NCI-H2029 (cell line): ENCODE data around the gene GUCY2D.
A peak's percentile ranks its signal among the peaks of the same experiment; 100 is the strongest.
"Not testable (repeated sequence)": the region's sequence is repeated elsewhere in the genome, so short reads cannot be mapped to it uniquely, and the experiment has no call there.

Experiments used
- DNase-seq: peaks from one replicate; lab custom pipeline; 2025; lab: John Stamatoyannopoulos, UW

Gene GUCY2D

DNA sequence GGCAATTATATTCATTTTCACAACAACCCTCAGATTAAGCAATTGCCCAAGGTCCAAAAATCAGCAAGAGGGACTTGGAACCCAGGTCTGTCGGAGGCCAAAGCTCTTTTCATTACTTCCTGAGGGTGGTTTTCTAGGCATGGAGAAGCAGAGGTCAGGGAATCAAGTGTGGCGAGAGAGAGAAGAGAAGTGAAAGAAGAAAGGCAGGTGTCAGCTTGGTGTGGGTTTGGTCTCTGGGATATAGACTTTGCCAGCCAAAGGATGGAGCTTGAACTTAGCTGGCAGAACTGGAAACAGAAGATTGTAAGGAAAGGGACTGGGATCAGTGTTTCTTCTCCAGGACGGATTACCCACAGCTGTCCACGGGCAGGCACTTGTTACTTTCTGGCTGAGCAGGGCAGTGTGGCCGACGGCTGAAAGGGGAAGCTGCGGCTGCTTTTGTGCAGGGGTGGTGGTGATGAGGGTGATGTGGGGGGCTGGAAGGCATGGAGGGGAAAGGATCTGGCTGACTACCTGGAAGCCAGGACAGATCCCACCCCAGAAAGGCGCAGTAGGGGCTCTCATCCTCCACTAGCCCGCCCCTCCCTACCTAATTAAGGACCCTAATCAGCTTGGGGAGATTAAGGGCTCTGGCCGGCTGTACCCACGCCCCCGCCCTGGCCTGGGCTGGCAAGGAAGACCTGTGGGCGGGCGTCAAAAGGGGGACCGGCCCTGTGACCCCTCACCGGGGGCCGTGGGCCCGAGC lies at the start of gene GUCY2D:
Gene GUCY2D, plus strand, starts transcription at position 640 of the 745 bp plus-strand sequence. CDS start 433 bp downstream, outside the sequence.
- no peak for DNase-seq

DNA sequence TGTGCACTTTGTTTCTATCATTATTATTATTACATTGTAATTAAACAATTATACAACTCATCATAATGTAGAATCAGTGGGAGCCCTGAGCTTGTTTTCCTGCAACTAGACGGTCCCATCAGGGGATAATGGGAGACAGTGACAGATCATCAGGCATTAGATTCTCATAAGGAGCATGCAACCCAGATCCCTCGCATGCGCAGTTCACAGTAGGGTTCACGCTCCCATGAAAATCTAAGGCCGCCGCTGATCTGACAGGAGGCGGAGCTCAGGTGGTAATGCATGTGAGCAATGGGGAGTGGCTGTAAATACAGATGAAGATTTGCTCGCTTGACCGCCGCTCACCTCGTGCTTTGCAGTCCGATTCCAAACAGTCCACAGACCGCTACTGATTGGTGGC lies 49.1 kb upstream of the GUCY2D start:
- DNase-seq = not testable (repeated sequence)

DNA sequence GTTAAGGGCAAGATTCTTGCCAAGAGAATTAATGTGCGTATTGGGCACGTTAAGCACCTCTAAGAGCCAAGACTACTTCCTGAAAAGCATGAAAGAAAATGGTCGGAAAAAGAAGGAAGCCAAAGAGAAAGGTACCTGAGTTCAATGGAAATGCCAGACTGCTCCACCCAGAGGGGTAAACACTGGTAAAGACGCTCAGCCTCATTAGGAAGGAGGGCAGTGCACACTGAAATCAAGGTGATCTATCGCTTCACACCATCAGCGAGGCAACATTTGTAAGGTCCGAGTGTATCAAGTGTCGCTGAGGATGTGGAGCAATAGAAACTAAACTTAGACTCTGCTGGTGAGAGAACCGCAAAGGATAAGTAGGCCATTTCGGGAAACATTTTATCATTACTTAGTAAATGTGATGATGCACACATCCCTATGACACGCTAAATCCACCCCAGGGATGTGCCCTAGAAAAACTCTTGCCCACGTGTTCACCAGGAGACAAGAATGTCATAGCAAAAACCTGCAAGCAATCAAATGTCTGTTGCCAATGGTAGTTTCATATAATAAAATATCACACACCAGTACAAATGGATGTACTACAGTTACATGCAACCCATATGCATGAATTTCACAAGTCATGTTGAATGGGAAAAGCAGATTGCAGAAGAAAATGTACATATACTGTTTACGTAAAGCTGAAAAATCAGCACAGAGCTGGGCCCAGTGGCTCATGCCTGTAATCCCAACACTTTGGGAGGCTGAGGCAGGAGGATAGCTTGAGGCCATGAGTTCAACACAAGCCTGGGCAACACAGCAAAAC lies 46.8 kb upstream of the GUCY2D start:
- no peak for DNase-seq

DNA sequence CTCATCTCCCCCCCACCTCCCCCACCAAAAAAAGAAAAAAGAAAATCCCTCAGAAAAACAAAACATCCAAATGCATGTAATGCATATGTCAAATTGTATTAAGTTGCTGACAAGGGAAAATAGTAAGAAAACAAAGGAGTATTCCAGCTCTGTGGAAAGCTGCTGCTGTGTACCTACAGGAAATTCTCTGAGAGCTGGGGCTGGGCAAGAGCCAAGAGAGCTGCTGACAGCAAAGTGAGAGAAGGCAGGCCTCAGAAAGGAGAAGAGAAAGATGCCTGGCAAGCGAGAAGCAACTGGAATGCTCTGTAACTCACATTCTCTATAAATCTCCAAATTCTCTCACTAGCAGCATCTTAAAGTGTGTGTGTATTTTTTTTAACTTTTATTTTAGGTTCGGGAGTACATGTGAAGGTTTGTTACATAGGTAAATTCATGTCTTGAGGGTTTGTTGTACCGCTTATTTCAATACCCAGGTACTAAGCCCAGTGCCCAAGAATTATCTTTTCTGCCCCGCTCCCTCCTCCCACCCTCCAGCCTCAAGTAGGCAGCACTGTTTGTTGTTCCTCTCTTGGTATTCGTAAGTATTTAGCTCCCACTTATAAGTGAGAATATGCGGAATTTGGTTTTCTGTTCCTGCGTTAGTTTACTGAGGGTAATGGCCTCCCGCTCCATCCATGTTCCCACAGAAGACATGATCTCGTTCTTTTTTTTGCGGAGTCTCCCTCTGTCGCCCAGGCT lies 46.0 kb upstream of the GUCY2D start:
- no peak for DNase-seq

DNA sequence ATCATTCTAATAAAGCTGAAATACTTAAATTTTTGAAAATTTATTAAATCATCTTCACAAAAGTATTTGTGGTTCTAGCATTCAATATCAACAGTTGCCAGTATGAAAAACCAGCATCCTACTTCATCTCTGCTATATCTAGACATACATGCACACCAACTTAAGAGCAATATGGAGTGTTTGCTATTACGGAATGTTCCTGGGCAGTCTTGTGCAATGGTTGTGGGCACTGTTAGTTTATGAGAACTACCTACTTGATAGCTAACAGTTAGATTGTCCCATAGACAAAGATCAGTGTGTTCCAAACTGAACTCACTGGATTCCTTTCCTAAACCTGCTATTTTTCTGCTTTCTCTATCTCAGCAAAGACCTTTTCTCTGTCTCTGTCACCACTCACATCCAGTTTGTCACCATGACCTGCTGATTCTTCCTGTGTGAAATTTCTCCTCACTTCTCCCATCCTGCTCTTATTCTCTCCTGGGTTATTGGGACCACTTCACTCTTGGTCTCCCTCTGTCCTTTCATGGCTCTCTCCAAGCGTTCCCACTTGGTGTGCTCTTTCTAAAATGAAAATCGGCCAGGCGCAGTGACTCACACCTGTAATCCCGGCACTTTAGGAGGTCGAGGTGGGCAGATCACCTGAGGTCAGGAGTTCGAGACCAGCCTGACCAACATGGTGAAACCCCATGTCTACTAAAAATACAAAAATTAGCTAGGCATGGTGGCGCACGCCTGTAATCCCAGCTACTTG lies 42.7 kb upstream of the GUCY2D start:
- no peak for DNase-seq

DNA sequence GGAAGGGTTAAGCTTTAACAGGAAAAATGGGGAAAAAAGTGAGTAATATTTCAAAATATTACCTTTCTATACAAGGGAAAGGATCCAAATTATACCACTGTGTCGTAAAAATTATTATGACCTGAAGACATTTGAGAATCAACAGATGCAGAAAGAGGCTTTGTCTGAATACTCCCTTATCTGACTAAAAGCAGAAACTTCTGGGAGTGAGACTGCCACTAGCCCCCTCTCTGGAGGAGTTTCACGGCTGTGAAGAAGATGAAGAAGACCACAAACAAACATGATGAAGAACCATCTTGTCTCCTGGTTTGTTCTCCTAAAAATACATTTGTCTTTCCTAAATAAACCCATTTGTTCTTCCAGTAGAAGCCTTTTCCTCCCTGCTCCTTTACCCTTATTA lies 41.0 kb upstream of the GUCY2D start:
- no peak for DNase-seq

DNA sequence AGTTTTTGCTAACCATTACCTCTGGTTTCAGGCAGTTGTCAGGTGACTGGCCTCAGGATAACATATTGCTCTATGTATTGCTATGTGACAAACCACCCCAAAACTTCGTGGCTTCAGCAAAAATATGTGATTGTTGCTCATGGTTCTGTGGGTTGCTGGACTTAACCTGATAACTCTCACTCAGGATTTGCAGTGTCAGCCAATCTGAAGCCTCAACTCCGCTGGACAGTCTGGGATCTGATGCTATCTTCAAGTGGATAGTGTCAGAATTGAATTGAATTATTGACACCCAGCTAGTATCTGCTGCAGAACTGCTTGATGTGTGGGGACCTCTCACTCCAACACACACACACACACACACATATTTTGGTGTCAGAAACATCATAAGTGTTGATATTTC lies 34.7 kb upstream of the GUCY2D start:
- DNase-seq = no peak

DNA sequence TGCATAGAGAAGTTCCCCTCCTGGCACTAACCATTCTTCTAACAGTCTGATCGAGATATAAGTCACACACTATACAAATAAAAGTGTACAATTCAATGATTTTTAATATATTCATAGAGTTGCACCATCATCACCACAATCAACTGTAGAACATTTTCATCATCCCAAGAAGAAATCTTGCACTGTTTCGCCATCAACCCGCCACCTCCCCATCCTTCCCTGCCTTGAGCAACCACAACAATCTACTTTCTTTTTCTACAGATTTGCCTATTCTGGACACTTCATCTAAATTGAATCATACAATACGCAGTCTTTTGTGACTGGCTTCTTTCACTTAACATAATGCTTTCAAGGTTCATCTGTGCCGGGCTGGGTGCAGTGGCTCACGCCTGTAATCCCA lies 33.0 kb upstream of the GUCY2D start:
- DNase-seq = no peak

DNA sequence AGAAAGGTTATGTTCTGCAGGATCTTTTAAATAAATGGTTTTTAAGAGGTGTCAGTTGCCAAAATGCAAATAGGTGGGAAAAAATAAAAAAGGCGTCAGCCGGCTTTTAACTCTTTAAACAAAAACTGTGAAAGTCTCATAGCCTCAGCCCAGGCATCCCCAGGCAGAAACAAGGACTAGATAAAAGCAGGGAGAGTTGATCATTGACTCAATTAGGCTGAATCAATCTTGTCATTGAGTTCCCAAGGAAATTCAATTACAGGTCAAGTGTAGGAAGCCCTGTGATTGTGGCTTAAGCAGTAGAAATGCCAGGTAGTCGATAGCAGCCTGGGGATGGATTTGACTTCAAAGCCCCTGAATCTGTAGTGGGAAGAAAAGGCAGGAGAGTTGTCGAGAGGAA lies 30.8 kb upstream of the GUCY2D start:
- no peak for DNase-seq

DNA sequence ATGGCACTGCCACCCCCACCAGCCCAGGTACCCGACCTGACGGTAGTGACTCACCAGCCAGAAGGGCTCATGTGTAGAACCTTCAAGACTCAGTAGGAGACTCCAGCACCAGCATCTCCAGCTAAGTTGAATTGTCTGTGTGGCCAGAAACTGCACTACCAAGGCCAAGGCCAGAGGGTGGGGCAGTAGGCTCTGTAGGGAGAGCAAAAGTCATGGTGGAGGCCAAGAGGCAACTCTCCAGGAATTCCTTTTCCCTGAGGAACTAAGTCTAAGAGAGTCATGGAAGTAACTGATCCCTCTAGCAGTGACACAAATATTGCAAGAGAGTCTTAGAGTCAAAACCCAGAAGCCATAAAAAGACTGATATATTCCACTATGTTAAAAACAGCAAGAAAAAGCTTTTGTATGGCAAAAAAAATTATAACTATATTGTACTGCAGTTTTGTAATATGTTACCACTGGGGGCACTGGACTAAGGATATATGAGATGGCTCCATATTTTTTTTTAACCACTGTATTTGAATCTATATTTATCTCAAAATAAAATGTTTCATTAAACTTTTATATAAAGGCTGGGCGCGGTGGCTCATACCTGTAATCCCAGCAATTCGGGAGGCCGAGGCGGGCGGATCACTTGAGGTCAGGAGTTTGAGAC lies 30.2 kb upstream of the GUCY2D start:
- DNase-seq = no peak

DNA sequence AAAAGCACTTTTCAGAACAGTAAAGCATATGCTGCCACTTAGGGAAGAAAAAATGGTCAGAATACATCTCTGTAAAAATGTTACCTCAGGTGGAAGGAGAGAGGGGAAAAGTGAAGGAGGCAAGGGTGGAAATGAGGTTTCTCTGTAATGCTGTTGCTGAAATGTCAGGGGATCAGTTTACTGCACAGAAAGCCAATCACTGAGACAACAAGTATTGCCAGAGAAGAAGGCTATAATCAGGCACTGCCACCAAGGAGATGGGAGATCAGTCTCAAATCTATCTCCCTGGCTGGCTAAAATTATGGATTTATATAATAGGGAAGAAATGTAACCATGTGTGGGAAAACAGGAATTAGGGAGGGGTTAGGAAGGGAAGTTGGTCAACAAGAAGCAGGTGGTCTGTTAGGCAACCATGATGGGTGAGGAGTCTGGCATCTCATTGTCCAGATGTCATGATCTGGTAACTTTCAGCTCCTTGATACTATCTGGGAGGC lies 27.7 kb upstream of the GUCY2D start:
- DNase-seq = no peak

DNA sequence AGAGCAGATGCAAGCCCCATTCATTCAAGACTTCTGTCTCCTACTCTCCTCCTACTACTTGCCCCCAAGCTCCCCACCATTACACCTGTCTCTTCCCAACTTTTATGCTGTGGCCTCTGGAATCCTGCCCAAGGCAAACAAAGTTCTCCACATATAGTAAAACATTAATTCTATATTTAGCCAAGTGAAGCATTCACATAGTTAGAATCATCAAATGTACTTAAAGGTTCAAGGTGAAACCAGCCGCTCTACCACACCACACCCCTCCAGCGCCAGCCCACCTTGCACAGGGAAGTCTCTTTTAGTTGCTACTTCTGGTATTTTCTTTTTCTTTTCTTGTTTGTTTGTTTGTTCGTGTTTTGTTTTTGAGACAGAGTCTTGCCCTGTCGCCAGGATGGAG lies 25.4 kb upstream of the GUCY2D start:
- no peak for DNase-seq

DNA sequence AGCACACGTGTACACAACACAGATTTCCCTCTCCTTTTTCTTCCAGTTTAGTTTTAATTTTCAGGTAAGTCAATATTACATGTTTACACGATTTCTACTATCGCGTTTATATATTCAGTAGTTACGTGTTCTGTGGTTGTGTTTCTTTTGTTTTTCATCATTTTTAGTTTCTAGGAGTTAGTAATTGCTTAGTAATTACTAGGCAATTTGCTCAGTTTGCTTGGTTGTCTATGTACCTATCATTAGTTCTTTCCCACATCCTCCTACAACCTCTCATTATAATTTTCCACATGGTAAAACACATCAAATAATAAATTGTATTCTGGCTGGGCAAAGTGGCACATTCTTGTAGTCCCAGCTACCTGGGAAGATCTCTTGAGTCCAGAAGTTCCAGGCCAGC lies 24.6 kb upstream of the GUCY2D start:
- no peak for DNase-seq

DNA sequence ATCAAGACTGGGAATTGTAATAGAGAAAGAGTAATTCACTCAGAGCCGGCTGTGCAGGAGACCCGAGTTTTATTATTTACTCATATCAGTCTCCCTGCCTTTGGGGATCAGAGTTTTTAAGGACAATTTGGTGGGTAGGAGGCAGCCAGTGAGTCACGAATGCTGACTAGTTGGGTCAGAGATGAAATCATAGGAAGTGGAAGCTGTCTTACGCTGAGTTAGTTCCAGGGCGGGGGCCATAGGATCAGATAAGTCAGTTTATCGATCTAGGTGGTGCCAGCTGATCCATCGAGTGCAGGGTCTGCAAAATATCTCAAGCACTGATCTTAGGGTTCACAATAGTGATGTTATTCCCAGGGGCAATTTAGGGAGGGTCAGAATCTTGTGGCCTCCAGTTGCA lies 20.2 kb upstream of the GUCY2D start:
- no peak for DNase-seq

DNA sequence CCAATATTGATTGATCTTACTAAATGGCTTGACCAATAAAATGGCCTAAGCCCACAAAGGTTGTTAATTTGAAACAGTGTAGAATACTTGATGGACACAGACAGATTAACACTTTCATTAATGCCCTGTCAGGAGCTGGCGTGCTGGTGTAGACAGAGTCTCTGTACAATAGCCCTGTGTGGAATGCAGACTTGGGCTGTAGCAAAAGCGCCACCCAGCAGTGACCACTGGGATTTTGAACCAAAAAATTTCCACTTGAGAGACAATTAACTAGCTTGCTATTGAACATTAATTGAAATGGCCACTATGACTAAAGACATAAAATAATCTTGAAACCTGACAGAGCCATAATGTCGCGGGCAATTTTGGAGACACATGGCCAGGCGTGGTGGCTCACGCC lies 19.7 kb upstream of the GUCY2D start:
- no peak for DNase-seq

DNA sequence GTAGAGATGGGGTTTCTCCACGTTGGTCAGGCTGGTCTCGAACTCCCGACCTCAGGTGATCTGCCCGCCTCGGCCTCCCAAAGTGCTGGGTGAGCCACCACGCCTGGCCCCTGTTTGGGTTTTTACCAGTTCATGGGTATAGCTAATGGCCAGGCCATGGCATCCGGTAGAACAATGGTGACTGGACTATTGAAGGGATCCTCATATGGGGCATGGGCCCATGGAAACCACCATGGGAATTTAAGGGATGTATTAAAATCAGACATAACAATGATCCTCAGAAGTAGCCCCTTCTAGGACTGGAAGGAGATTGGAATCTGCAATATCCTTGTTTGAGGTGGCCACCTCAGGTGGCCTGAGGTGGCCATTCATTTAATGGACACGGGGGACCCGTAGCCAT lies 17.5 kb upstream of the GUCY2D start:
- DNase-seq = no peak

DNA sequence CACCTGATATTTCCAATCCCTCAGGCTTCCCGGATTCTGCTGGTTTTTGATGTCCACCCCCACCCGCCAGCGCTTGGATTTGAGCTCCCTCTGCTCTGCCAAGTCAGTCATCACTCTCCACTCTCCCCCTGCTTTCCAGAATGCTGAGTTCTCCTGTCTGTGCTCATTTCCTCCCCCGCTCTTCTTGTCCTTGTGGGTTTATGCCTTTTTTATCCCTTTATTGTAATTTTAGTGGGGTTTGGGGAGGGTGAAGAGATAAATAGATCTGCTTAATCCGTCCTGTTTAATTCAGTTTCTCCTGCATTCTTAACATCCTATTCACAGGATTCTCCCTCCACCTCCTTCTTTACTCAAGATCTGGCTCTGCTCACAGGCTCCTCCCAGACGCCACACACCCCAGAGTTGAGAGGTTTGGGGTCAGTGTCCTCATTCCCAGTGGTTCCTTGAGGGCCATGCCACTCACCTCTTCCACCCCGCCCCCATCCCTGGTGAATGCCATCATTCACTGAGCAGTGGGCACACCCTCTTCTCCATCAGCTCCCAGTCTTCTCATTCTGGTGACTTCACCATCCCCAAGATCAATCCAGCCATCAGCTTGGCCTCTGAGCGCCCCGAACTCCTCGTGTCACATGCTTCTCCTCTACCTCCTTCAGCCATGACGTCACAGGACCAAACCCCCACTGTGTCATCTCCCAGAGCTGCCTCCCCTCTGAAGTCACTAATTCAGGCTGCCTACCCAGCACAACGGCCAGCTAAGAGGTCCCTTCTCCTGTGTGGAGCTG lies 15.1 kb upstream of the GUCY2D start:
- DNase-seq = no peak

DNA sequence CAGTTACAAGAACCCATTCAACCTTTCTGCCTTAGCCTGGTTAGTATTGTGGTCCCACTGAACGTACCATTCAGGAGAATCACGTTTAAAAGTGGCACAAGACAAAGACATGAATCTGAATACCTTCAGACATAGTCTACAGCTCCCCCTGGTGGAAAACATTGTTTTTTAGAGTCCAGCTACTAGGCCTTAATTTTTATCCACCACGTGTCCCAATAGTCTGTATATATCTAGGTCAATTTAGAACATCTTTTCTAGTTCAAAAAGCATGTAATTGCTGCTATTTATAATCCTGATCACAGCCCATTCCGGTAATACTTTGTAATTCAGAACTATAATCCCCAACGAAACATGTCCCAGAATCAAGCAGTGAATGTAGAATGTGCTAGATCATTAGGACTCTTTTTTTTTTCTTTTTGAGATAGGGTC lies 13.7 kb upstream of the GUCY2D start:
- peak; percentile 42 for DNase-seq

DNA sequence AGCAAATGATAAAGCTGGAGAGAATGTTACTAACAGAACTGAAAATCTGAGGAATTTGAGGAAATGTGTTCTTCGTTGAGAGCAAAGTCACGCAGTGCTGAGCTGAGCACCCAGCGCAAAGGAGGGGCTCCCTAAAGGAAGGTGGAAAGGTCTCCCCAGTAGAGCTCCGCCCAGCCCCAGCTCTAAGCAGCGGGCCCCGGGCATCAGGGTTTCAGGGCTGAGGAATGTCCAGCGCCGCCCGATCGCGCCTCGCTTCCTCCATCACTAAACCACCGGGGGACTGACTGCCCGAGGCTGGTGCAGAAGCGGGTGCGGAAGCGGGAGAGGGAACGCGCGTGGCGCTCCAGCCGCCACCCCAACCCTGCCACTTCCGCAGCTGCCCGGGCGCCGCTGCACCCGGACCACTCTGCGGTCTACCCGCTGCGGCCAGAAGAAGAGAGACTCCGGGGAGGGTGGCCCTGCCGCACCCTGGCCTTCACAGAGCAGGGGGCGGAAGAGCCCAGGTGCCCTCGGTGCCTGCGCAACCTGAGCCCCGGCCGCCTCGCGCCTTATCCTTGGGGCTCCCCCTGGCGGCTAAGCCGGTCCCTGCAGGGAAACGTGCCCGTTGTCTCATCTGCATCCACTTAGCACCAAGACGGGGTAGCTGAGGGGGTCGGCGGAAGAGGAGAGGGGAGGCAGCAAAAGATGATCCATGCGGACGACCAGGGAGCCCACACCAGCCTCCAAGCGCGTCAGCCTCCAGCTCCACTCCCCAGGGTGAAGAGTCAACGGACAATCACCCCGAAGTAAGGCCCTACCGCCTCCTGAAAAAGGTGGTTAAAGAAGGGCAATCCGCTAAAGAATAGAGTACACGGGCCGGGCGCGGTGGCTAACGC lies 12.4 kb upstream of the GUCY2D start:
- DNase-seq = peak; percentile 21

DNA sequence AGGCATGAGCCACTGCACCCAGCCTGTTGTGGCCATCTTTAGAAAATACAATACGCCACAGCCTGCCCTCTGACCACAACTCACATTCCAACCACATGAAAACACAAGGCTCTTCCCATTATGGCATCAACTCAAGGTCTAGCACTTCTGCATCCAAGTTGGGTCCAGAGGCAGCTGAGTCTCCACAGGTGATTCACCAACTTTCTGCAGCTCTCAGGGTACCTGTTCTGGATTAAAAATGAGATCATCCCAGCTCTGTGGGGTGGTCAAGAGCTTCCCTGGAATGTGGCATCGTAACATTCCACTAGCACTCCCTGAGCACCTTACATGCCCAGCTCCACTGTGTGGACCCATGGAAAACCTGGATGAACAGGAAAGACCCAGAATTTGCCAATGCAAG lies 9.9 kb upstream of the GUCY2D start:
- DNase-seq = no peak
